A172 (cell line): ENCODE measurements around the gene AGPAT3. TPM values are rescaled to one million over a fixed set of nuclear protein-coding genes. Genes with fewer than 3 reads are reported as not detected.
"Not testable (repeated sequence)": the region's sequence is repeated elsewhere in the genome, so short reads cannot be mapped to it uniquely, and the experiment has no call there.

ENCODE experiments used
- DNase-seq: peaks from one replicate; pipeline ENCODE4 v3.0.0-alpha.2; 2015; ENCODE audit warnings: low spot score
- total RNA-seq: library from RNA; depleted of rRNA; stranded (reverse); fragments of >200 nt; shearing (Covaris generic); gene quantifications from 2 replicates; pipeline ENCODE4 v1.2.3, GENCODE V29; 2014

AGPAT3 gene
- total RNA-seq, 1 experiment from 2014 or later = 73.4 TPM

DNA sequence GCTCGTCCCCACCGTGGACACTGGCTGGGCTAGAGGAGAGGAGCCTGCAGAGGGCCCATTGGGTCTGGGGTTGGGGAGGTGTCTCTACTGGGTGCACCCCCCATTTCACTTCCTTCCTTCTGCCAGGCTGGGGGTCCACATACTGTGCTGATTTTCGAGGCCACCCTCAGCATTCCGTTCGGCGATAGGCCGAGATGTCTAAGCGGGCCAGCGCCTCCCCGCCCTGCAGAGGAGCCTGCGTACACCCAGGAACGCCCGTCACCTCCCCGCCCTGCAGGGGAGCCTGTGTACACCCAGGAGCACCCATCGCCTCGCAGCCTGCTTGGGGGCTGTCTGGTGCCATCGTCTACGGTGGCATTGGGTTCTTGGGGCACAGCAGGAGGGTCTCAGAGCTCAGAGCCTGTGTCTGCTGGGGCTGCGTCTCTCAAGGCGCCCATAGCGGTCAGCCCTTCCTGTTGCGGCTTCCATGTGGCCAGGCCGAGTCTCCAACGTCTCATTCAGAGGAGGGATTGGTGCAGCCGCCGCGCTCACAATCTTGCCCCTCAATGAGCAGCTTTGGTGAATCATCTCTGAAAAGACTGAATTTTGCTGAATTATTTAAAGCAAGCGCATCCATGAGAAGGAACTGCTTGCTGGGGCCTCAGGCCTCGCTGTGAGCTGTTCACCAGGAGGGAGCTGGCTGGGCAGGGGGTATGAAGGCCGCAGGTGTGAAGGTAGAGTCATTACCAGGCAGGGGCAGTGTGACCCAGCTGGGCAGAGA, 30.7 kb upstream of the AGPAT3 start:
- DNase-seq = no peak

DNA sequence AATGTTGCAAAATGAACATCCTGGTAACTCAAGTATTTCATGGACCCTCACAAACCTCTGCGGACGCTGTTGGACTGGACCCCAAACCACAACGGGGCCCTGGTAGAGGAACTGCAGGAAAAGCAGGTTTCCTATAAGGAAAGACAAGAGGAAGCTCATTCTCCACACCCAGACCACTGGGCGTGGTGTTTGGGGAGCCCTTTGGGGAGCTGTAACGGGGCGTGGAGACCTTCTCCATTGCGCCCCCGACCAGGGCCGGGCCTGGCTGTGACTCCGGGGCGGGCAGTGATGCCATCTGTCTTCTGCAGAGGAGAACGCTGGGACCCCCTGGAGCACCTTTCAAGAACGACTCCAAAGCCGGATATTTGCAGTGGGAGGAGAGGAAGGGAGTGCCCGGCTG, 30.0 kb upstream of the AGPAT3 start:
- no peak for DNase-seq

DNA sequence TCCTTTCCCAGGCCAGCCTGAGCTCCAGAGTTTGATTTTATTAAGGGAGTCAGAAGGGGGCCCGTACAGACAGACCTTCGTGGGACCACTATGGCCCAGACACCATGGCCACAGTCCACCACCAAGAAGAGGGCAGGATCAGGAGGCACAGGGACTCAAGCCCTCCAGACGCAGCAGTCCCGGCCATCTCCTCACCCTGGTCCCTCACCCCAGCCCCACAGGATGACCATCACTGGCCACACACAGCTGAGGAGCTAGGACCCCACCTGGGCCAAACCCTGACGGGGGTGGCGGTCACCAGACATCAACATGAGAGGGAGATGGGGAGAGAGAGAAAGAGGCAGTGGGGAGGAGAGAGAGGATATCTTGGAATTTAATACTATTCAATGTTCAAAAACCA, 29.2 kb upstream of the AGPAT3 start:
- DNase-seq = no peak

DNA sequence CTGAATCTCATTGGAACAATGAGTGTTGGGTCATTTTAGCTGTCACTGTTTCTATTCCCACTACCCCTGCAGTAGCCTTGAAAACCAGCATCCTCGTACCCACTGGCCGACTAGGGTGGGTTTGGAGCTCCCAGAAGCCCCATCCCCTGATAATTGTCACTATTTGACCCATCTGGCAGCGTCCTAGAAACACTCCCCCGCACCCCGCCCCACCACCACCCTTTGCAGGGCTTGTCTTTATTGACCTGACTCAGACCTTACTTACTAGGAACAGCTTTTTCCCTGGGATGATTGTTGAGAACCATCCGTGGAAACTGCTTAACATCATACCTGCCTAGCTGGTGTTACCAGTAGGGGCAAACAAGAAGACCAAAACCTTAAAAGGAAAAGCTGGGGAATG, 28.4 kb upstream of the AGPAT3 start:
- no peak for DNase-seq

DNA sequence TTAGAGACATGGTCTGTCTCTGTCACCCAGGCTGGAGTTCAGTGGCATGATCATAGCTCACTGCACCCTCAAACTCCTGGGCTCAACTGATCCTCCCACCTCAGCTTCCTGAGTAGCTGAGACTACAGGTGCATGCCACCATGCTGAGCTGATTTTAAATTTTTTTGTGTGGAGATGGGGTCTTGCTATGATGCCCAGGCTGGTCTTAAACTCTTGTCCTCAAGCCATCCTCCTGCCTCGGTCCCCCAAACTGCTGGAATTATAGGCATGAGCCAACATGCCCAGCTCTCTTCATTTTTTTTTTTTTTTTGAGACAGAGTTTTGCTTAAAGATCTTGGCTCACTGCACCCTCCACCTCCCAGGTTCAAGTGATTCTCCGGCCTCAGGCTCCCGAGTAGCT, 24.8 kb upstream of the AGPAT3 start:
- DNase-seq = no peak

DNA sequence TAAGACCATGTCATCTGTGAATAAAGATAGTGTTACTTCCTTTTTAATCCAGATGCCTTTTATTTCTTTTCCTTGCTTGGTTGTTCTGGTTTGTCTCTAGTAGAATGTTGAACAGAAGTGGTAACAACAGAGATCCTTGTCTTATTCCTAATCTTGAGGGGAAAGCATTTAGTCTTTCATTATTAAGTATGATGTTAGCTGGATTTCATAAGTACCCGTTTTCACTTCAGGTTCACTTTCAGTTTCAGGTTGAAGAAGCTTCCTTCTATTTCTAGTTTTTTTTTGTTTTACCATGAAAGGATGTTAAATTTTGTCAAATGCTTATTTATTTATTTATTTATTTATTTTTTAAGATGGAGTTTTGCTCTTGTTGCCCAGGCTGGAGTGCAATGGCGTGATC, 22.3 kb upstream of the AGPAT3 start:
- DNase-seq = no peak

DNA sequence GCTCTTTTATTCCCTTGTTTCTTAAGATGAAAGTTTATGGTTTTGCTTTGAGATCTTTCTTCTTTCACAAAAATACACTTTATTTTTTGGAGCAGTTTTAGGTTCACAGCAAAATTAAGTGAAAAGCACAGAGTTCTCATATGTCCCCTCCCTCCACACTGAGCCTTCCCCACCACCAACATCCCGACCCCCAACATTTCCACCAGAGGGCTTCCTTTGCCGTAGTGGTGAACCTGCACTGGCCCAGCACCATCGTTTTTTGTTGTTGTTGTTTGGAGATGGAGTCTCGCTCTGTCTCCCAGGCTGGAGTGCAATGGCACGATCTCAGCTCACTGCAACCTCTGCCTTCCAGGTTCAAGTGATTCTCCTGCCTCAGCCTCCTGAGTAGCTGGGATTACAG, 20.1 kb upstream of the AGPAT3 start:
- not testable (repeated sequence) for DNase-seq

DNA sequence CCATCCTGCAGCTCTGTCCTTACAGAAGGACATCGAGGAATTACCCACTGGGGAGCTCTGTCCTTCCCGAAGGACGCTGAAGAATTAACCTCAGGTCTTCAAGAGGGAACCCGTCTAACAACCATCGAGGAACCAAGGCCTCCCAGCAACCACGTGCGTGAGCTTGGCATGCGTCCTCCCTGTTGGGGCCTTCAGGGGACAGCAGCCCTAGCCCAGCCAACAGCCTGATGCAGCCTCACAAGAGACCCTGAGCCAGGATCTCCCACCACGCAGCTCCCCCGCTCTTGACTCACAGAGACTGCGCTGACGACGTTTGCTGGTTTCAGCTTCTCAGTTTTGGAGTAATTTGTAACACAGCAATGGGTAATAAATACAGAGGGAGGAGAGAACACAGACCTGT, 19.6 kb upstream of the AGPAT3 start:
- DNase-seq = no peak

DNA sequence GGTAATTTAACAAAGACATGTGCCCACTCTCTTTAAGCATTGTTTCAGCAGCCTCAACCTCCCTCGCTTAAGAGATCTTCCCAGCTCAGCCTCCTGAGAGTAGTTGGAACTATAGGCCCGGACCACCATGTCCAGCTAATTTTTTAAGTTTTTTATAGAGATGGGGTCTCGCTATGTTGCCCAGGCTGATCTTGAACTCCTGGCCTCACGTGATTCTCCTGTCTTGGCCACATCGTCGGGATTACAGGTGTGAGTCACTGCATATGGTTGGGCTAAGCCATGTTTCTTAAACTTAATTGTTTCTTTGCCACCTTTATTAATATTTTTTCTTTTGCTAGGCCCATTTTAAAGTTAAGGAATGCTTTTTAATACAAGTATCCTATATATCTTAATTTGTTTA, 18.6 kb upstream of the AGPAT3 start:
- no peak for DNase-seq

DNA sequence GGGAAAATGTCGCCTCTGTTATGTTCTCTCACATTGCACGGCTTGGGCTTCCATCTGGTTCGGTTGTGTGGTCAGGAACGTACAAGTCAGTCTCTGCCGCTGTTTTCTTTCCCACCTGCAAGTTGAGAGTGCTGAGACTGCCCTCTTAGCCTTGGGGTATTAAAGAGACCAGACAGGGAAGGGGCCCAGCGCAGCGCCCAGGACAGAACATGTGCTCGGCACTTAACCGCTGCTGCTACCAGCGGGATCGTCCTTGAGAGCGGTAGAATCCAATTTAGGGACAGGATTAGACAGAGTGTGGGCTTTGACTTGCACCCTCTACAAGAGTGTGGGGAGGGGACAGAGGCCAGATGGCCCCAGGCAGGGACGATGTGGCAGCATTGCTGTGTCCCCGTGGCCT, 17.7 kb upstream of the AGPAT3 start:
- DNase-seq = no peak

DNA sequence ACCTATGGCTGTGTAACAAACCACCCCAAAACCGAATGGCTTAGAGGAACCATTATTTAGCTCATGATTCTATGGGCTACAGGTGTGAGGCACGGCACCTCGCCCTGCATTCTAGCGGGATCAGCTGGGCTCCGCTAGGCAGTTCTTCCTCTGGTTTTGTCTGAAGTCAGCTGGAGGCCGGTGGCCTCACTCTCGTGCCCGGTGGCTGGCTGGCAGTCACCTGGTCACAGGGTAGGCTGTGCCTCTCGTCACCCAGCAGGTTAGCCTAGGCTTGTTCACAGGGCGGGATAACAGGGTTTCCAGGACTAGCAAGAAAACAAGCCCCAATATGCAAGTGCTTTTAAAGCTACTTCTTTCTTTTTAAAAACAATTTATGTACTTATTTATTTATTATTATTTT, 16.3 kb upstream of the AGPAT3 start:
- DNase-seq = no peak

DNA sequence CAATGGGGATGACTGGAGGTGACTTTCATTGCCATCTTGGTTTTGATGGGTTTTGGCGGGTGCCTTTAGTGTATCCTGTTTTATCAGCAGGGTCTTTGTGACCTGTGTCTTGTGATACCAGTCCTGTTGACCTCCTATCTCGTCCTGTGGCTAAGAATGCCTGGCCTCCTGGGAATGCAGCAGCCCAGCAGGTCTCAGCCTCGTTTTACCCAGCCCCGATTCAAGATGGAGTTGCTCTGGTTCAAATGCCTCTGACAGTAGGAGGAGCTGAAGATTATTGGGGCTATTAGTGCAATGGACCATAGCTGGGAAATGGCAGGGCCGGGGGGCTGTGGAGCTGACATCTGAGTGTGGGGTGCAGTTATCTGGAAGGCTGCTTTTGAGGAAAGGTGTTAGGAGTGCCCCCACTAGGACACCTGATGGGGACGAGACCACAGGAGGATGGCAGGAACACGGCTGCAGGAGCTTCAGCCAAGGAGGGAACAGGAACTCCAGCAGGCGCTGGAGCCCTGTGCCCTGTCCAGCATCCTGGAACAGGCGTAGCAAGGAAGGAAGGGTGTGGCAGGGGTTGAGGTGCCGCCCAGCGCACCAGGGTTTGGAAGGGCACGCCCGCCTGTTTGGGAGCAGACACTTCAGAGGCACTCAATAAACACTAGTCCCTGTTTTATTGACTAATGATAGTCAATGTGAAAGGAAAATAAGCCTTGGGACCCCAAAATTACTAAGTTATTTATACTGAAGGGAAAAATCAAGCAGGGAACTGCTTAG, 15.3 kb upstream of the AGPAT3 start:
- no peak for DNase-seq

DNA sequence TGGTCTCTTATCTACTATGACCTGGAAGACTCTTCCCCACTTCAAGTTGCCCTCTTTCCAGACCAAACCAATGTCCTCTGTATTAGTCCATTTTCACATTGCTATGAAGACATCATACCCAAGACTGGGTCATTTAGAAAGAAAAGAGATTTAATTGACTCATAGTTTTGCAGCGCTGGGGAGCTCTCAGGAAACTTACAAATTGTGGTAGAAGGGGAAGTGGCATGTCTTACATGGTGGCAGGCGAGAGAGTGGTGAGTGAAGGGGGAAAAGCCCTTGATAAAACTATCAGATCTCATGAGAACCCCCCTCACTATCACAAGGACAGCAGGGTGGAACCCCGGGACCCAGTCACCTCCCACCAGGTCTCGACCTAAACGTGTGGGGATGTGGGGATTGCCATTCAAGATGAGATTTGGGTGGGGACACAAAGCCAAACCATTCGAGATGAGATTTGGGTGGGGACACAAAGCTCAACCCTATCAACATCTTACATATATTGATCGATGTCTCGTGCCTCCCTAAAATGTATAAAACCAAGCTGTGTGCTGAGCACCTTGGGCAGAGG, 14.2 kb upstream of the AGPAT3 start:
- DNase-seq = no peak

DNA sequence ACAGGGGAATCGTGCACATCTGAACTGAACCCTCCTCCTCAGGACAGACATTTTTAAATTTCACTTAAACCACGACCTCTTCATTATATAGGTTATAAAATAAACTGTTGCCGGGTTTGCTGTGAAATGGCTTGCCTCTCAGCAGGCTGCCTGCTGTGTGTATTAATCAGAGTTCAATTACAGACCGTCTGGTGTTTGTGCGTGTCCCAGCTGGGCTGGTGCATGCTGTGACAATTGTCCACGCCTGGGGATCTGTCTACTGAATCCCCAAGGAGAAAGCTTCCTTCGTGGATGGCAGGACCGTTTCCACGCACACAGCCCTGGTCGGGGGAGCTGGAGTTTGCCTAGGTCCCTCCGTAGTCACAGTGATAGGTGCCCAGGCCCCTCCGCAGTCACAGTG, 13.4 kb upstream of the AGPAT3 start:
- DNase-seq = no peak

DNA sequence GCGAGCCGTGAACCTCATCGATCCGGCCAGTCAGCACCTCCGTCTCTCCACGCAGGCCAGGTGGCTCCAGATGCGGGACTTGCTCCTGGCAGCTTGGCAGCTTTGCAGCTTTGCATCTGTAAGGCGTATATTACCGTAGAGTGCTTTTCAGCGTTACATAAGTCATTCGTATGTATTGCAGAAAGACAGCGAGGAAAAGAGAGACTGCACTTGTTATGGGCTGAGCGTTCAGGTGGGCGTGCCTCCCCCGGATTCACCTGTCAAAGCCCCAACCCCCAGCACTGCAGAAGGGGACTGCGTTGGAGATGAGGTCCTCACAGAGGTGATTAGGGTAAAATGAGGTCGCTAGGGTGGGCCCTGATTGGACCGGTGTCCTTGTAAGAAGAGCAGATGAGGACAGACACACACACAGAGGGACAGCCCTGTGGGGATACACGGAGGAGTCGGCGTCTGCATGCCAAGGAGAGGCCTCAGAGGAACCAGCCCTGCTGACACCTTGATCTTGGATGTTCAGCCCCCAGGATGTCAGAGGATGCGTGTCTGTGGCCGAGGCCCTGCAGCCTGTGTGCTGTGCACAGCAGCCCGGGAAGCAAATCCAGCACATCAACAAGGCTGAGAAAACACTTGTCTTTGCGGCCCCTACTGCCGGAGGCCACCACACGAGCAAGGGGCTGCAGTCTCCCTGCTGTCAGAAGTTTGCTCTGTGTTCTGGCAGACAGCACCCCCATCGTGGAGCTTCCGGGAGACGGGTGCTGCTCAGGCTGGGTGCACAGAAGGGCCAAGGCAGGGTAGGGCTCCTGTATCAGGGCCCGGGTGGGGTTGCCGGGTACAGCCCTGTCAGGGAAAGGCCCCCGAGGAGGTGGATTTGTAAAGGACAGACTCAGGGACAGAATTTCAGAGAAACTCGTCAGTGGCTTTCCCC, 10.9 kb upstream of the AGPAT3 start:
- DNase-seq = no peak

DNA sequence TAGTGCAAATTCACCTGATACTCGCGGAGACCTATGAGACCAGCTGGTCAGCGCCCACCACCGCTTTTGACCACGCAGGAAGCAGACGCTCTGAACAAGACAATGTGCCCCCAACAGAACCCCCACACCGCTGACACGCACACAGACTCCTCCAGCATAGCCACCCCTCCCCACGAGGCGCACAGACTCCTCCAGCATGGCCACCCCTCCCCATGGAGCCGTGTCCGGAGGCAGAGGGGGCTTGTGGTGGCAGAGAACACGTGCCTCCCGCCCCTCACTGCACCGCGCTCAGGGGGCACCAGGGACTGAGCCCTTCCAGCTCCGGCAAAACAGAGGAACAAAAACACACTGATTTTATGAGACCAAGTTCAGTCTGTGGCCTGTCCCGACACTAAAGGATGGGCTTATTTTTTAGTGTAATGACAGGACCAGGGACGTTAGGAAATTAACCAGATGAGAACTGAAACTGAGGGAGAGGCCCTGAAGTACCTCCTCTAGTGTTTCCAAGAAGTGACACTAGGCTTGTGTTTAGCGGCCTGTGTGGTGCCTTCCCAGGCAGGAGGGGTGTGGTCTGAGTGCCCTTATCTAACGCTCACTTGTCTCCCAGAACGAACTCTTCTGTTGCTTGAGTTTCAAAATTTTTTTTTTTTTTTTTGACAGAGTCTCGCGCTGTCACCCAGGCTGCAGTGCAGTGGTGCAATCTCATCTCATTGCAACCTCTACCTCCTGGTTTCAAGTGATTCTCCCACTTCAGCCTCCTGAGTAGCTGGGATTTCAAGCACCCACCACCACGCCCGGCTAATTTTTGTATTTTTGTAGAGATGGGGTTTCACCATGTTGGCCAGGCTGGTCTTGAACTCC, 10.0 kb upstream of the AGPAT3 start:
- no peak for DNase-seq

DNA sequence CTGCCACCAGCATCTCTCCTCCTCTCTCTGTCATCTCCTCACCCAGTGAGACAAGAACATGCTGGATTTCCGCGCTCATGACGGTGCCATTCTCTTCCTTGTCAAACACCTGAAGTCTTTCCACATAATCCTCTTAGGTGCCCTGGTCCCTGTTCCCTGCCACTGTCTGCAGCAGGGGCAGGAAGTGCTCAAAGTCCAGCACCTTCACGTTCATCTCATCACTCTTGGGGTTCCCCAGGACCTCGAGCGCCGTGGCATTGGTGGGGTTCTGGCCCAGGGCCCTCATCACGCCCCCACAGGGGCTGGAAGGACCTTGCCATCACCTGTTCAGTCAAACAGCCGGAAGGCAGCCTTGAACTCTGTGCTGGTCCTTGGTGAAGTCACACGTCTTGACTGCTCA, 9.1 kb upstream of the AGPAT3 start:
- DNase-seq = no peak

DNA sequence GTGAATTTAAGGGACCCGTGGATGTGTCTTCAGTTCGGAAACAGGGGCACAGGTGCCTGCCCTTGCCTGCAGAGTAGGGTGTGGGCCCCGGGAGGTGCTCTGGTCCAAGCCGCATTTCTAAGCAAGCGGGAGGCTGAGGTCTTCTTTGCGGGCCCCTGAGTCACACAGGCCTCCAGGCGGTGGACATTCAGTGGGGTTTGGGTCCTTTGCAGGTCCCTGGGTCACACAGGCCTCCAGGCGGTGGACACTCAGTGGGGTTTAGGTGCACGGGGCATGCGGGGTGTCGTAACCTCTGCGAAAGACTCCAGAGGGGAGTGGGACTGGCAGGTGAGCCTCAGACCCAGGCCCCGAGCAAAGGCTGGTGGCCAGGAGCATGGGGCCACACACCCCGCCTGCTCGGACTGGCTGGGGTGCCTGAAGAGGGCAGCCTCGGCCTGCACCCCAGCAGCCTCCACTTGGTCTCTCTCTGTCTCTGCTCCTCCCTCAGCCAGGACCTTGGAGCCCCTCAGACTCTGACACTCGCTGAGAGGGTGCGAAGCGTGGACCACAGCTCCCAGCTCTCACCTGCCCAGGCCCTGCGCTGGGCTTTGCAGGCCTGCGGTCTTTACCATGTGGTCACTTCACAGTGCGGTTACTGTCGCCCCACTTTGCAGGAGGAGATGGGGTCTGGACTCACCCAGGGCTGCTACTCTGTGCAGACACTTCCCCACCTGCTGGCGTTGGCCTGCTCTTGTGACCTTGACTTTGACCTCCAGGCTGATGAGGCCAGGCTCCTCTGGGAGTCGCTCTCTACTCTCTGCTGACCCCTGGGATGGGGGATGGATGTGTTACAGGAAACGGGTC, 6.0 kb upstream of the AGPAT3 start:
- DNase-seq = no peak

DNA sequence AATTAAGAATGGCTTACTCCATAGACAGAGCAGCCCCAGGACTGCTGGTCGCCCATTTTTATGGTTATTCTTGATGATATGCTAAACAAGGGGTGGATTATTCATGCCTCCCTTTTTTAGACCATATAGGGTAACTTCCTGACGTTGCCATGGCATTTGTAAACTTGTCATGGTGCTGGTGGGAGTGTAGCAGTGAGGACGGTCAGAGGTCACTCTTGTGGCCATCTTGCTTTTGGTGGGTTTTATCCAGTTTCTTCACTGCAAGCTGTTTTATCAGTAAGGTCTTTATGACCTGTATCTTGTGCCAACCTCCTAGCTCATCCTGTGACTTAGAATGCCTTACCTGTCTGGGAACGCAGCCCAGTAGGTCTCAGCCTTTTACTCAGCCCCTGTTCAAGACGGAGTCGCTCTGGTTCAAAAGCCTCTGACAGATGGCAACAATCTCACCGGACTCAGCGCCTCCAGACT, 5.2 kb upstream of the AGPAT3 start:
- no peak for DNase-seq

DNA sequence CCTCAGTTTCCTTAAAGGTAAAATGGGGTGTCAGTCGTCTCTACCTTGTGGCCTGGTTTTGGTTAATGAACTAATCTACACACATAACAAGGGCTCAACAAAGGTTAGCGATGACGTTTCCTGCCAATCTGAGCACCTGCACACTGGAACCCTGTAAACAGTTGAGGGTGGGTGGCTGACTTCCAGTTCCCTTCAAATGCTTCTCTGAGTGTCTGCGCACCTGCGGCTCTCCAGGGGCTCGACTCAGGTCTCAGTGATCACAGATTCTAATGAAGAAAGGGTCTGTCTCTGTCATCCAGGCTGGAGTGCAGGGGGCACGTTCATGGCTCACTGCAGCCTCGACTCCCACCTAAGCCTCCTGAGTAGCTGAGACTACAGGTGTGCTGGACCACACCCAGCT, 3.3 kb upstream of the AGPAT3 start:
- DNase-seq = no peak
